Activated CD4-positive, alpha-beta T cell treated with anti-CD3 and anti-CD28 coated beads, Interleukin-2, amount 50 U/mL, for 4 hours (primary cell): ENCODE data around the gene ATXN3.
A peak's percentile ranks its signal among the peaks of the same experiment; 100 is the strongest.

Source experiments
- DNase-seq, 2 experiments: peaks; one replicate each; pipeline ENCODE4 v3.0.0-alpha.2; 2020

Gene ATXN3

DNA sequence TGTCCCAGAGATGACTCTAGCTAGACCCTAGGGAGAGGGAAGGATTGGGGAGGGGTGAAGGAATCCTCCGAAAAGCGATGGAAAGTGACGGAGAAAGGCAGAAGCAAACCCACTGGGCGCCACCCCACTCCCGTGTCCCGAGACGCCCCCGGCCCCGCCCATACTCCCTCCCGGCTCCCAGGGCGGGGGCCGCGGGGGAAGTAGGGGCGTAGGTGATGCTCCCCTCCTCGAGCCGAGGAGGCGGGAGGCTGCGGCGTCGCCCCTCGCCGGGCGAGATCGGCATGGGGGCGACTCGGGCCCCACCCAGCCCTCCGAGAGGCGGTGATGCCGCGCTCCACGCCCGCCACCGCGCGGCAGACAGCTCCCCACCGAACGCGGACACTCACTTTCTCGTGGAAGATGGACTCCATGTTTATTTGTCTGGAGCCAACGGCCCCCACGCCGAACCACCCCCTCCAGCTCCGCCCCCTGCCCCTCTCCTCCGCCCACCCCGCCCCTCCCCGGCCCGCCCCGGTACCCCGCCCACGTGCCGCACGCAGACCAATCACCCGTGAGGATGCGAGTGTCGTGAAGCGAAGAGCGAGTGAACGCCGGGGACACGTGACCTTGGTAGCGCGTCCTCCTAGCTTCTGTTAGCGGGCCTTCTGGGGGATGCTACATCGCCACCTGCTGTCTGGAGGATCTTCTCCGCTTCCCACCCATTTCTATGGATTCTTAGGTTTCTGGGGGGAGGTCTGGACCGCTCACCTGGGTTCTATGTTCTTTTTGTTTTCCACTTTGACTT, at the start of gene ATXN3:
Gene ATXN3, minus strand, starts transcription at position 440 of the 784 bp plus-strand sequence. Its CDS starts 30 bp downstream, at position 410.
- DNase-seq, result peak; percentile 93 to 95

DNA sequence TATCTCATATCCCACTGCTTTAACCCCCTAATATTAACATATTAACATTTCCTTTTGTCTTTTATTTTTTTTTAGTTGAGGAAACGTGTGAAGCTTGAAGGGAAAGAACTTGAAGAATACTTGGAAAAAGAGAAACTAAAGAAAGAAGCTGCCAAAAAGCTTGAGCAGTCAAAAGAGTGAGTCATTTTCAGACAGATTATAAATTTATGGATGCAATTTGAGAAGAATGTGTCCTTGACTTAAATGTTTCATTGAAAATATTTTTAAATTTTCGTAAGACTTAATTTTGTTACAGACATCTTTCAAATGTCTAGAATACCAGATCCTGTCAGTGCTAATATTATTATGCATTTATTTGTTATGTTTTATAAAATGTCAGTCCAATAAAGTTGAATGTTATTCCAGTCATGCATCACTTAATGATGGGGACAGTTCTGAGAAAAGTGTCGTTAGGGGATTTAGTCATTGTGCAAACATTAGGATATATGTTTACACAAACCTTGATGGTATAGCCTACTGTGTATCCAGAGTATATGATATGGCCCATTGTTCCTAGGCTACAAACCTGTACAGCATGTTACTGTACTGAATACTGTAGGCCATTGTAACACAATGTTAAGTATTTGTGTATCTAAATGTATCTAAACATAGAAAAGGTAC, 48.0 kb upstream of the ATXN3 start:
- no peak for DNase-seq

- no peak for DNase-seq
Measured at GRCh38 chr14:92153581-92153980, 47.2 kb upstream of the ATXN3 start.

DNA sequence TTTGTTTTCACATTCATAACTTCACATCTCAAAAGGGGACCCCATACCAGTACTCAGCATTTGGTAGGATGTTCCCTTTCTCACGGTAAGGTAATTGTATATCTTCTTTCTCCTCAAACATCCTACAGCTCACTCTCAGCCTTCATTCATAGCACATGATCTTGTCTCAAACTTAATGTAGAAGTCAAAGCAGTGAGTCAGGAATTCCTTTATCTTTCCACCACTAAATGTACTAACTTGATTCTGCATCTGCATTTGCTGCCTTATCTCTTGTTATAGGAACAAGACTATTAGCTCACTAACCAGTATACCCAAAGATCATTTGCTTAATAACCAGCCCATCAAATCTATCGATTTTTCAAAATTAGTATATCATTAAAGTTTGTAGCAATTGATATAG, 38.3 kb upstream of the ATXN3 start:
- DNase-seq, result no peak

- no peak for DNase-seq
Measured at GRCh38 chr14:92143962-92144361, 37.6 kb upstream of the ATXN3 start.

DNA sequence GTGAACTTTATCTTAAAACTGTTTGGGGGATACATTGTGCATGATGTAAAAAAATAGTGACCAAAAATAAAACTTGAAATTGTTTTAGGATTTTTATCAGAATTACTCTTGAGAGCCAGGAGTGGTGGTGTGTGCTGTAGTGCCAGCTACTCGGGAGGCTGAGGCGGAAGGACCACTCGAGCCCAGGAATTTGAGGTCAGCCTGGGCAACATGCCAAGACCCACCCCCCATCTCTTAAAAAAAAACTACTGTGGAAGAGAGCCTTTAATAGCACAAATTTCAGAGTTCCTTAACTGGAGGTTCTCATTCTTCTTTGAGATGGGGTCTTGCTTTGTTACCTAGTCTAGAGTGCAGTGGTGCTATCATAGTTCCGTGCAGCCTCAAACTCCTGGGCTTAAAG, 36.9 kb upstream of the ATXN3 start:
- no peak for DNase-seq

- DNase-seq, result no peak
Measured at GRCh38 chr14:92135269-92135668, 28.9 kb upstream of the ATXN3 start.

DNA sequence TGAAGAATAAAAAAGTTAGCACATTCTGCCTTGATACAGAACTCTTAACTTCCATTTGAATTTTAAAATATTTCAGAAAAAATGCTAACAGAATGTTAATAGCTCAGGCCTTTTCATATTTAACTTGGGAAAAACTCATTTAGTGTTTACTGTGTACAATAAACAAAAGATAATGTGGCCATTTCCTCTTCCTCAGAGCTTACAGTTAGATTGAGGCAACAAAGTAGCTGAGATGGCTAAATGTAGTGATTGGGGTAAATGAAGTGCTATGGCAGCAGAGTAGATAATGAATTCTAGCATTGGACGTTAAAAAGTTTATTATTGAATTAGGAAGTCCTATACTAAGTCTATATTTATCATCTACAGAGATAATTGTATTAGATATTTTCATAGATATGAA, 28.1 kb upstream of the ATXN3 start:
- no peak for DNase-seq

GRCh38 chr14:92122761-92123160, 16.4 kb upstream of the ATXN3 start:
- no peak for DNase-seq

GRCh38 chr14:92122351-92122677, 15.9 kb upstream of the ATXN3 start:
- DNase-seq, result peak in 1 of 2 experiments; percentile 7

GRCh38 chr14:92121670-92122350, 15.4 kb upstream of the ATXN3 start, which contains the start of the genes CPSF2 and NDUFB1:
TSS of gene CPSF2 (plus strand) at chr14:92121969. CDS start at chr14:92130985, 9,016 bp downstream.
TSS of gene NDUFB1 (minus strand) at chr14:92121706. CDS start at chr14:92117637, 4,069 bp downstream.
- peak; percentile 78 to 81 for DNase-seq

DNA sequence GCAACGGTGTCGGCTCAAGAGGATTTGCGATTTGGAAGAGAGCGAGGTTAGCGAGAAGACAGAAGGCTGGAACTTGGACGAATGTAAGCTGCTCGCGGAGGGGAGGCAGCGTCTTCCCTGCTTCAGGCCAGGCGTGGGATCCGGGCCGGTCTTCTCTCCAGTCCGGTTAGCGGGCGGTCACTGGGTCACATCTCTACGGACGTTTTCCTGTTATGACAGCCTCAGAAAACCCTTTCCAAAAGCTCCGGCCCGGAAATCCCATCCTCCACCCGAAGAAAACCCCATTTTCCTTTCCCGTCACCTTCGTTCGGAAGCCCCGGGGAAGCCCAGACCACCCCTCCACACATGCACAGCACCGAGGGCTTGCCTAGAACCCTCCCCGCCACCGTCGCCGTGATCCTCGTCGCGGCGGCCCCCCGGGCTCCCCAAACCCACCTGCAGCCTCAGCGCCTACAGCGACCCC, 14.9 kb upstream of the ATXN3 start:
- DNase-seq, result no peak

DNA sequence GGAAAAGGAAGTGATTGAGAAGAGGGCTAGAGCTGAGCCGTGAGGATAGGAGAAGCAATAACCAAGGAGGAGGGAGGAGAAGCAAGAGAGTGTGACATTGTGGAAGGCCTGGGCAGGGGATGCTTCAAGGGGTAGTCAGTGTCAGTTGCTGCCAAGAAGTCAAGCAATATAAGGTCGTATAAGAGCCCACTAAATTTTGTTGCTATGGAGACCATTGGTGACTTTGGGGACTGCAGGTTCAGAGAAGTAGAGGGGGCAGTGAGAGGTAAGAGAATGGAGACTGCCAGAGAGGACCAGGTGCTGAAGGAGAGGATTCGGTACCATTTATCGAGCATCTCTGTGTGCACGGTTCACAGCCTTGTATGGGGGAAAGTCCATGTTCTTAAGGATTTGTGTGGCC, 3.1 kb upstream of the ATXN3 start:
- no peak for DNase-seq

- DNase-seq, result no peak
Measured at GRCh38 chr14:92108345-92109254, 2.2 kb upstream of the ATXN3 start.

GRCh38 chr14:92105893-92106142, 564 bp downstream of the ATXN3 start:
- no peak for DNase-seq

GRCh38 chr14:92105073-92105892, 1.1 kb downstream of the ATXN3 start:
- DNase-seq, result no peak

DNA sequence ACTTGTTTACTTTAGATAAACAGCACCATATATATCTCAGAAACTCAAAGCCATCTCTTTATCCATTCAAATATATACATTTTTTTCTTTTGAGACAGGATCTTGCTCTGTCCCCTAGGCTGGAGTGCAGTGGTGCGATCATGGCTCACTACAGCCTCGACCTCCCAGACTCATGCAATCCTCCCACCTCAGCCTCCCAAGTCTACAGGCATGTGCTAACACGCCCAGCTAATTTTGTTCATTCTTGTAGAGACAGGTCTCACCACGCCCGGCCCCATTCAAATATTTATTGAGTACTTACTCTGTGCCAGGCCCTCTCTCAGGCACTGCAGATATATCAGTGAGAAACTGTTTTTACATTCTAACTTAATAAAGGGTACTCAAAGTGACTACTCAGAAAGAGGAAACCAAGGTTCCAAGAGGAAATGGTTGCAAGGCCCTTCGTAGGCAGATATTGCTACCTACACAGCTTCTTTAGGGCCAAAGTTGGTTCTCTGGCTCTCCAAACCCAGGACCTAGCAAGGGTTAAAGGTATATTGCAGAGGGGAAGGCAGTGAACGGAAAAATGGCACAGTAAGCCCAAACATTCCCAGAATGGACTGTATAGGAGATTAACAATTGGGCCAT, 2.9 kb downstream of the ATXN3 start:
- DNase-seq, result no peak

DNA sequence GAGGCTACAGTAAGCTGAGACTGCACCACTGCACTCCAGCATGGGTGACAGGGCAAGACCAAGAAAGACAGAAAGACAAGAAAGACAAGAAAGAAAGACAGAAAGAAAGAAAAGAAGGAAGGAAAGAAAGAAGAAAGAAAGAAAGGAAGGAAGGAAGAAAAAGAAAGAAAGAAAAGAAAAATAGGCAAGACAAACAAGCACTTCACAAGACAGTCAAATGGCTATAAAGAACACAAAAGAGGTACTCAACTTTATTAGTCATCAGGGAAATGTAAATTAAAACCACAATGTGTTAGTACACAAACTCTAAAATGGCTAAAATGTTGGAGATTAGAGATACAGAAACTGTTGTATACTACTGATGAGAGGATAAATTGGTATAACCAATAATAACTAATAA, 6.6 kb downstream of the ATXN3 start:
- DNase-seq, result no peak

DNA sequence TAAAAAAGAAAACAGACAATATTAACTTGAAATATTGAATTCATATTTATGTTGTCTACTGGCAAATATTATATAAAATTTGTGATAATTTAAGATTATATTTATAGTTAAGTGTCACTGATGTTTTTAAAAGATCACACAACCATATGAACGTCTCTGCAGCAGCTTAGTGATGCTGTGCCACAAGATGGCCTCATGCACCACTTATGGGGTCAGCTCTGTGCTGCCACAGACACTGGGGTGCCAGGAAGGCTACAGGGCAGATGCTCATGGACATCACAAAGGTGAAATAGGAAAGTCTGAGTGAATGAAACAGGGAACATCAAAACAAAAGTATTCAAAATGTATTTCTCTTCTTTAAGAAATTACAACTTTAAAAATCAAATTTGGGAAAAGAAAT, 13.1 kb downstream of the ATXN3 start:
- DNase-seq, result no peak

GRCh38 chr14:92088494-92088893, 17.9 kb downstream of the ATXN3 start:
- no peak for DNase-seq

GRCh38 chr14:92074555-92074954, 31.8 kb downstream of the ATXN3 start:
- no peak for DNase-seq
